NT2/D1 (cell line): ENCODE measurements around the gene CYP19A1.

Source experiments
- YY1 ChIP-seq: IDR thresholded peaks from 2 replicates; pipeline ENCODE4 v1.6.1; 2011; ENCODE audit not compliant: insufficient read length, insufficient read depth
- ZNF274 ChIP-seq: IDR thresholded peaks from 2 replicates; pipeline ENCODE4 v1.6.1; 2011; ENCODE audit warnings: mild to moderate bottlenecking, low read depth, low read length

GRCh38 chr15:51265037-51265555 lies 73.3 kb downstream of the CYP19A1 start:
- TF ChIP-seq YY1 (no peak), ZNF274 (no peak)
